Measurements from ENCODE around the gene ATXN2.
A peak's percentile ranks its signal among the peaks of the same experiment; 100 is the strongest.
"Not testable (repeated sequence)": the region's sequence is repeated elsewhere in the genome, so short reads cannot be mapped to it uniquely, and the experiment has no call there.

Gene ATXN2

DNA sequence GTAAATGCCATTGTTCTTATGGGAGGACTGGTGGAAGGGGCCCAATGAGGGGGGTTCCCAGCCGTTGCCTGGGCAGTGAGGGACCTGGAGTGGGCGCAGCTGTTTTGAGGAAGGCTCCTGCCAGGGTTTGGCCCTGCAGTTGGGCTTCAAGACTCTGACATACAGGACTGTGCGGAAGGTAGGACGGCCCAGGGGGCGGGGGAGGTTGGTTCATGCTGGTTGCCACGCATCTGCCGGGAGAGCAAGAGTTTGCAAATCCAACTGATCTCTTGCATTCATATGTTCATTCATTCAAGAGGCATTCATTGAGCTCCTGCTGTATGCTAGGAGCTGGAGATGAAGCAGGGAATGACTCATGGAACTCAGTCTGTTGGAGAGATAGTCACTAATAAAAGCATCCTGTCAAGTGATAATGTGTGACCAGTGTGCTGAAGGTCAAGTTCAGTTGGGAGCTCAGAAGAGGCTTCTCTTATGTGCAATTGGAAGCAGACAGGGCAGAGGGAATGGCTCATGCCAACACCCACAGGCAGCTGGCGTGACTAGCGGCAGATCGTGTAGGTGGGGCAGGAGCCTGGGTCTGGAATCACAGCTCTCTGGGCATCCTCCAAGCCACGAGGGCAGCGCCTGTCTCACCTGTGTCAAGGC lies 185.6 kb downstream of the ATXN2 start:
- no peak for DNase-seq

DNA sequence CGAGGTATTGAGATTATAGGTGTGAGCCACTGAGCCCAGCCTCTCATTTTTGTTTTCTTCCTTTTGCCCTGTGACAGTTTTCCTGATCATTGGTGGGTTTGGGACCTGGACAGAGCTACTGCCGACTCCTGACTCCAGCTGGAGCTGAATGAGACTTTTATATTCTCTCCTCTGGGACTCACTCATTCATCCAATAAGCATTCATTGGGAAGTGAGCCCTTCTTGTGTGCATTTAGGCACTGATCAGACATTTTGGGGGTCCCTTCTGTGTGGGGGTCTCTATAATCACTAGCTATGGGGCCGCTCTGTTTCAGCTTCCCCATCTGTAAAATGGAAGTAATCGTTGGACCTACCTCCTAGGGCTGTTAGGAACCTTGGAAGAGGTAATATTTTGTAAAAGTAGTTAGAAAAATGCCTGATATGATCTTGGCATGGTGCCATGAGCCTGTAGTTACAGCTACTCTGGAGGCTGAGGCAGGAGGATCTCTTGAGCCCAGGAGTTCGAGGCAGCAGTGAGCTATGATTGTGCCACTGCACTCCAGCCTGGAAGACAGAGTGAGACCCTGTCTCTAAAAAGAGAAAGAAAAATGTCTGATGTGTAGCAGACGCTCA lies 186.2 kb downstream of the ATXN2 start:
- DNase-seq: no peak

DNA sequence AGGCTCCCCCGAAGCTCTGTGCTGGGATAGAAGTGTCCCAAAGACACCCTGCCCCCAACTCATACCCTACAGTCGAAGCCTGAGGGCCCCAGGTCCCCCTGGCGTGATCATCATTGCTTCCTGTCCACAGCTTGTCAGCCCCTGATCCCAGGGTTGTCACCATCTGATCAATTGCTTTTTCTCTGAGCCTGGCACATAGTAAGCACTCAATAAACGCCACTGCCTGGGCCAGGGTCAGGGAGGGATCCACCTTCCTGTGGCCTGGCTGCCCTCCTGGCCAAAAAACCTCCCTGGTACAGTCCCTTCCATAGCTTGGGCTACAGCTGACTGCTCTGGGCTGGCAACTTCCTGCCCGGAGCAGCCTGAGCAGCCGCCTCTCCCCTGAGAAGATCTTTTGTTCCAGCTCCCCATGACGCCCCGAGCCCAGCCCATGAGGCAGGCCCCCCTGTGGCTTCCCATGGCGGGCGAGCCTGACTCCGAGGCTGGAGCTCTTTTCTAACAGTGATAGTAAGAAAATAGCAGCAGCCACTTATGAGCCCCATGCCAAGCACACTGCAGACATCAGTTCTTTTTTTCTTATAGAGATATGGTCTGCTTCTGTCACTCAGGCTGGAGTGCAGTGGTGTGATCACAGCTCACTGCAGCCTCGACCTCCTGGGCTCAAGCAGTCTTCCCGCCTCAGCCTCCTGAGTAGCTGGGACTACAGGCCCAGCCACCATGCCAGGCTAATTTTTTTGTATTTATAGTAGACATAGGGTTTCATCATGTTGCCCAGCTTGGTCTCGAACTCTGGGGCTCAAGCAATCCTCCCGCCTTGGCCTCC lies 186.9 kb downstream of the ATXN2 start:
- DNase-seq: no peak

DNA sequence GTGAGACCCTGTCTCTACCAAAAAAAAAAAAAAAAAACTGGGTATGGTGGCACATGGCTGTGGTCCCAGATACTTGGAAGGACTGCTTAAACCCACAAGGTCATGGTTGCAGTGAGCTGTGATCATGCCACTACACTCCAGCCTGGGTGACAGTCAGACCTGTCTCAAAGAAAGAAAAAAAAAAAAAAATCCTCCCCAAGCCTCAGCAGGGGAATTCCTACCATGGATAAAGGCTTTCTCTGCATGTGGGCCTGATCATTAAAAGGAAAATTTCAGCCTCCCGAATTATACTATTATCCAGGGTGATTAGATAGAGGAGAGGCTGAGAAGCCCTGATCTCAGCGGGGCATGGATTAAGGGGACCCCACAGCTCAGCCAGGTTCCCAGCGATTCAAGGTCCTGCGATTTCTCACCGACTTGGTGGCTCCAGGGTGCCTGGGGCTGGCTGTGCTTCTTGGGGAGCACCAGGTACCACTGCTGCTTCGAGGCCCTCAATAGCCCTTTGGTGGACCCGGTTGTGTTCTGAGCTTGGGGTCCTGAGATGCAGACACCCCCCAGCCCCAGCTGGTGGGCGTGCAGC lies 187.8 kb downstream of the ATXN2 start:
- no peak for DNase-seq

DNA sequence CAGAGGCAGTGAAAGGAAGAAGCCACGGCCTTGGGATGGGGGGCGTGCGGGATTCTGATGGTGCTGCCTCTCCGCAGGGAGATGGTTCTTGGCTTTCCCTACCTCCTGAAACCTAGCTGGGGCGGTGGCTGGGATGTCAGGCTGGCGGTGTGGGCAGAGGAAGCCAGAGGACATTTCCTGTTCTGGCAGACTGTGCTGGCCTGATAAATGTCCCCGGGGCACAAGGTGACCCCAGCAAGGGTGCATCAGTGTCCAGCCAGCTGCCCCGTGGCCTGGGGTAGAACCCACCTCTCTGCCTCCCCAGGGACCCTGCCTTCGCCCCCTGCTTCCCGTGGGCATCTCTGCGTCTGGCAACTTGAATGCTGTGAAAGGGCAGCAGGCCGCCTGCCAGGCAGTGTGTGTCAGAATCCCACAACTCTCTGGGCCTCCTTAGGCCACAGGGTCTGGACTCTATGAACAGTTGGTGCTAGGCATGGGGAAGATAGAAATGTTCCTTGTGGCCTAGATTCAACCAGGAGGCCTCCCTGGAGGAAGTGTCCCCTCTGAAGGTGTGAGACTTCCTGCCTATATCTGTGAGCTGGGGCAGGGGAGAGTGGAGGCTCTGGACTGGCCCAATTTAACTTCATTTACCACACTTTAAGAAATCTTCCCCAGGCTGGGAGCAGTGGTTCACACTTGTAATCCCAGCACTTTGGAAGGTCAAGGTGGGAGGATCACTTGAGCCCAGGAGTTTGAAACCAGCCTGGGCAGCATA lies 188.5 kb downstream of the ATXN2 start:
- DNase-seq: no peak

DNA sequence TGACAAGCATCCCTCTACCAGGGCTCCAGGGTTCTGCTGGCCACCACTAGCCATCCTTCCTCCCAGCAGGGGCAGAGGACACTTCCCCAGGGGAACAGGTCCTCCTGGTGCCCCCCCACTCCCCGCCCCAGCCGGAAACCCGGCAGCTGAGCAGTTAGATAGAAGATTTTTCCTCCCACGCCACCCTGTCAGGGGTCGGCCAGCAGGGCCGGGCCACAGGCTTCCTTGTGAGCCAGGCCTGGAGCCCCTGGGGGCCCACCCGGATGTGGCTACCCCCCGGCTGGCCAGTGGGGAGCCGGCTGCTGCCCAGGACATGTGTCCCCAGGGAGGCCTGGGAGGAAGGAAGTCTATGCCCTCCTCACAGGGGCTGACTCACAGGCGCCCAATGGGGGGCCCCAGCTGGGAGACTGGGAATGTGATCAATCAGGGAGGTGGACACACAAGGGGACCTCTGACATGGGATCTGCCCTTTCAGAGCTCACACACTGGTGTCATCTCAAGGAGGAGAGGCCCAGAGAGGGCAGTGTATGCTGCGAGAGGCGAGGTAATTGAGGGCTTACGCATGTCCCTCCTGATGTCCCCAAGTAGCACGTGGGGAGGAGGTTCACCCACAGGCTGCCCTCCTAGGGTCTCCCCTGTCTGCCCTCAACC lies 189.2 kb downstream of the ATXN2 start:
- DNase-seq: peak; percentile 56

DNA sequence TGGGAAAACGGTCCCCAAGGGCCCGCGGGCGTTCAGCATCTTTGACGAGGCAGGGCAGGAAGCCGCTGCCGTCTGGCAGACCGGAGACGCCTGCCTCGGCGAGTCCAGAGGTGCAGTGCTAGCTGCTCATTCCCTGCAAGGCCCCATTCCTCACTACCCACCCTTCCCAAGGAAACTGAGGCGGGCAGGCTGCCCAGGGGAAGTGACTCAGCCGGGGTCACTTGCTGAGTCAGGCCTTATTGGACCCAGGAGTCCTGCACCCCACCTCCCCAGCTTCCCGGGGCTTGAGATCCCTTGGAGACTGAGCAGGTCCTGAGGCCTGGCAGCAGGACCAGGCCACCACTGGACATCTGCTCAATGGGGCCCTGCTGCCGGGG lies 189.7 kb downstream of the ATXN2 start:
- no peak for DNase-seq

DNA sequence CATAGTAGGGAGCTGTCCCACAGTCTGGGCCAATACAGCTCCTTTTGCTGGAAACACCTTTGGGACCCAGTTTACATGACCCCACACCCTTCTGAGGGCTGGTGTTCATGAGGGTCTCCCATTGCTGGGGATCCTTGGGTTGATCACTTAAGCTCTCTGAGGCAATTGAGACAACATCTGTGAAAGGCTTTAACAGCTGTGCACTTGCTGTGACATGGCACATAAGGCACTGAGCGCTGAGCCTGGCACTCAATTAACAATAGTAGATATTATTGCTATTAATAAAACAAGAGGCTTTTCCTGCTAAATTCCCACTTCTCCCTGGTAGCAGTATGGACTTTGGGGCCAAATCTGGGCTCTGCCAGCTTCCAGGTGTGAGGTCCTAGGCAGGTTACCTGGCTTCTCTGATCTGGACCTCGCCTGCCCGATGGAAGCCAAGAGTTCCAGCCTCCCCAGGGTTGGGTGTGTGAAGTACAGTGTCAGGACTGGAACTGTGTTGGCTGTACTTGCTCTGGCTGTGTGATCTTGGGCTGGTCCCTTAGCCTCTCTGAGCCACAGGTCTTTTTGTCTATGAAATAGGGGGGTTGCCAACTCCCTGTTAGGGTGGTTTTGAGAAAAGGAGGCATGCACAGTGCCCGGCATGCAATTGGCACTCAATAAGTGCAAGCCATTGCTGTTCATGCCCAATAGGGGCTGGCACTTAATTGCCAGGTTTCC lies 190.3 kb downstream of the ATXN2 start:
- DNase-seq: no peak

DNA sequence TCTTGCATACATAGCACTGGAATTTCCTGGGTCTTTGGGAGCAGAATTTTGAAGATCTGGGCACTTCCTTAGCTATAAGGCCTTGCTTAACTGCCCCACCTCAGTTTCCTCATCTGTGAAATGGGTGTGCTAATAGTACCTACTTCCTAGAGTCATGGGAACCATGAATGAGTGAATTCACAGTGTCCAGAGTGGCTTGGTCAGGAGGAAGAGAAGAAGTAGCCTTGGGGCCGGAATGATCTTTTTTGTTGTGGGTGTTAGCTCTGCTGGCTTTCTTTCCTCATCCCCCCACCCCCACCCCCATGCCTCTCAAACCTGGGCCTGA lies 191.0 kb downstream of the ATXN2 start:
- no peak for DNase-seq

DNA sequence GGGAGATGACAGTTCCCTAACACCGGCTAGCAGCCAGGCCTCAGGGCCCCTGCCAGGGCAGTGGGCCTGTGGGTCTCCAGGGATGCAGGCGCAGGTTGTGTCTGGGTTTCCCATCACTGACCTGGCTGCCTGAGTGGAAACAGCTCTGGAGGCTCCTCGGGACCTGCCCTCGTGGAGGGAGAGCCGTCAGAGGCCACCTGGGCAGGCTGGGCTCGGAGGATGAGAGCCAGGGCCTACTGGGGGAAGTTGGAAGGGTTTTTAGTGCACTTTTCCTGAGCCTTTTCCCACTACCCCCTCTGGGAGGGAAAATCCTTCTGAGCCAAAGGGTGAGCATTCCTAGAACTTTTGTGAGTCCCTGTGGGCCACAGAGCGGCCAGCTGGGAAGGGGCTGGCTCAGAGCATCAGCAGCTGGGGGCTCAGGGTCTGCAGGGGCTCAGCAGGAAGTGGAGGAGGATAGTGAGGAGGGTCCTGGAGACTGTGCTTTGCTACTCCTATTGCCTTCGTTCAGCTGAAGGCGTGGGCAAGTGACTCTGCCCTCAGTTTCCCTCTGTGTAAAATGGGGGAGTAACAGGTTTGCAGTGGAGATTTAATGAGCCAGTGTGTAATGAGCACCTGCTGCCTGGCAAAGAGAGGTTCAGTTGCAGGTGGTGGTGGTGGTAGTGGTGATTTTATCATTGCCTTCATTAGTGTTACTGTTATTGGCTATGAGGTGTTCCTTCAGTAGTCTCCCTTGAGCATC lies 191.6 kb downstream of the ATXN2 start:
- no peak for DNase-seq

DNA sequence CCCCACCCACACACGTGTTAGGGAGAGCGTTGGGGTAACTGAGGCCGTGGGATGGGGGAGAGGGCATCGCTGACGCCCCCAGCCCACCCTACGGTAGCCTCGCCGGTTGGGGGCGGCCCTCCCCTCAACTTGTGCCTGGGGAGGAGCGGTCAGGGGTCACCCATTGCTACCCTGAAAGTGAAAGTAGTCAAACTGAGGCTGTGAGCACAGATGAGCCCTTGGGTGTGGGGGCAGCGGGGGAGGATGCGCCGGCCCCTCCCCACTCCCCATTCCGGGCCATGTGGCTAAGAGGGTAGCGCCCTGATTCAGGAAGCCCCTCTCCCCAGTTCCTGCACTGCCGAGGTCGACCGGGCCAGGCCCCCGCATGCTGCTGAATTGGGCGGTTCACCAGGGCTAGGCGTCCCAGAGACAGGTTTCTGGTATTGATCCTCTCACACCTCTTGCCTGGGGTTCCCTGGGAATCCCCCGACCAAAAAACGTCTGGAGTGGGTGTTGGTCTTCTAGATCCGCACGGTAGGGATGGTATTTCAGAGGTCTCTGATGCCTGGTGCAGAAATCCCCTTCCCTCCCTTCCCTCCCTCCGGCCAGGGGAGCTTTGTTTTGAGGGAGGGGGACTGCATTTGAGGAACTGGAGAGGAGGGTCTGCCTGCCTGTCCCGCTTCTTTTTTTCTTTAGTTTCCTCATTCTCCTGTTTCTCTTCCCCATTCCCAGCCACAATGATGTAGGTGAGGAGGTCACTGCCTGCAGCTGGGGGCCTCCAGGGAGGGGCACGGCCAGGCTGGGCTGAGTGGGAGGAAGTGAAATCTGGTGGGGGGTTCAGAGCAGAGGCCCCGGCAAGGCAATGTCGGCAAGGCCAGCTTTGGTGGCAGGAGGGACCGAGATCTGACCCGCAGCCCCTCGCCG lies 192.4 kb downstream of the ATXN2 start:
- DNase-seq: peak; percentile 67

DNA sequence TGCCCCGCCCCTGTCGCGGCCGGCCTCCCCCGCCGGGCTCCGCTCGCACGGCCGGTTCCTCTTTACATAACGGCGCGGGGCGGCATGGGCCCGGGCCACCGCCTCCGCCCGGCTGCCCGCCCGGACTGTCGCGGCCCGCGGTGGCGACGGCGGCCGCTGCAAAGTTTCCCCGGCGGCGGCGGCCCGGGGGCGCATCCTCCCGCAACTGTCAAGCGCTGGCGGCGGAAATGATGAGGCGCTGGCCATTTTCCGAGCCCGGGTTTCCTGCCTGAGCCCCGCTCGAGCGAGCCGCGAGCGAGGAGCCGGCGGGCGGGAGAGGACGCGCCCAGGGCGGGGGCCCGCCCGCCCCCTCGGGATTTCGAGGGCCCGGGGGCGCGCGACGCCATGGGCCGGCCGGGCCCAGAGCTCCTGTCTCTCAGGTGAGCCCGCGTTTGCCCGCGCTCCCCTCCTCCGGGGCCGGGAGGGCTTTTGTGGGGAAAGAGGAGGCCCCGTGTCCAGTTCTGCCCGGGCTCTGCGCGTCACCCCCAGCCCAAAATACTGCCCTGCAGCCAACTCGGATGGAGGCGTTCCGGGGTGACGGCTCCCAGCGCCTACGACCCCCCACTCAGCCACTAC lies 193.1 kb downstream of the ATXN2 start, which contains the start of gene SH2B3:
Gene SH2B3, plus strand, starts transcription at position 65 of the 615 bp plus-strand sequence. CDS start 12,223 bp downstream, outside the sequence.
- peak; percentile 82 for DNase-seq

DNA sequence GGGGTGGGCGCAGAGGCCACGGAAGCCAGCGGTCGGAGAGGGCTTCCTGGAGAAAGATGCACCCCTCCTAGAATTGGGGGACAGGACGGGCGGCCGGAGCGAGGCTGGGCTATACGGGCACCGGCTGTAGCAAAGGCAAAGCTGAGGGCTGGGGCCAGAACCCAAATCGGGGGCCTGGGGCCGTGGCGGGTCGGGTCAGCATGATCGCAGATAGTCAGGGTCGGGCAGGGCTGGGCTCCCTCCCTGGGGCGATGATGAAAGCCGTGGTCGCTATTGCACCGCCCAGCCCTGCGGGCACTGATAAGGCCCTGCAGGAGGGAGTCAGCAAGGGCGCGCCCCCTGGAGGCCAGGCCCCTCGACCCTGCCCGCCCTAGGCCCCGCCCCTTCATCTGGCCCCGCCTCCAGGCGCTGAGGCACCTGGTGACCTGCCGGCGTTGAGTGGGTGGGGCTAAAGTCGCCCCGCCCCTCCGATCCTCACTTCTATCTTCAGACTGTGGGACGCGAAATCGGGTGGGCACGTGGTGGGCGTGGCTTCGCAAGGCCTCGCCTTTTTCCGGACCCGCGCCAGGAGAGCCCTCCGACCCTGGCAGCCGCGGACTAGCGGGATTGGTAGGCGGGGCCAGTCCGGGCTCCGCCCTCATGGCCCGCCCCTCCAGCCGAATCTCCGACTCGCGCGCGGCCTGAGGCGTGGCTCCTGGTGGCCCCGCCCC lies 193.8 kb downstream of the ATXN2 start:
- DNase-seq: peak; percentile 99

DNA sequence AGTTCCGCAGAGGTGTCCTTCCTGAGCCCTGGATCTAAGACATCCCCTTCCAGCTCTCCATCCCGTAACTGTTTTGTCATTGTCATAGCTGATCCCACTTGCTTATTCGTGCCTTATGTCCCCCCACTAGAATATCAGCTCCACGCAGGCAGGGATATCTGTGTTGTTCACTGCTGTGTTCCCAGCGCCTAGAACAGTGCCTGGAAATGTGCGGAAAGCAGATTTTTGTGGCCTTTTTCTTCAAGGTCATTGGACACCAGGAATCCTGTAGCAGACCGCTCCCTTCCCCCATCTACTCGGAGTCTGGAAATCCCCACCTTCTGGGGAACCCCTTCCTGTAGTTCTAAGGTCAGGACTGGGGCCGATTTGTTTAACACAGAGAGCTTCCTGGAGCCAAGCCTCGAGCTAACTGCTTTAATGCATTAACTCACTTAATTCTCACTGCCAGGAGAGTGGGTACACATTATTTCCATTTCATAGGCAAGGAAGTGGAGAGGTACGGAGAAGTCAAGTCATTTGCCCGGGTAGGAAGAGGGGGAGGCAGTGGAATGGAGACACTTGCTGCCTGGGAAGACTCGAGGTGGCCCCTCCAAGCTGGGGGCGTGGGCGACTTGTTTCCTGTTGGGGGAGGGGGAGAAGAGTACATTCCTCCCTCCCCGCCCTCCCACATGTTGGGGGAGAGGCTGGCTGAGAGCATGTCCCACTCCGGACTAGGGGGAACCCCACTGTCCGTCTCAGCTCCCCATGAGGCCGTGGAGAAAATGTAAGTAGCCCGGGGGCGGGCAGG lies 194.6 kb downstream of the ATXN2 start:
- DNase-seq: peak; percentile 81

DNA sequence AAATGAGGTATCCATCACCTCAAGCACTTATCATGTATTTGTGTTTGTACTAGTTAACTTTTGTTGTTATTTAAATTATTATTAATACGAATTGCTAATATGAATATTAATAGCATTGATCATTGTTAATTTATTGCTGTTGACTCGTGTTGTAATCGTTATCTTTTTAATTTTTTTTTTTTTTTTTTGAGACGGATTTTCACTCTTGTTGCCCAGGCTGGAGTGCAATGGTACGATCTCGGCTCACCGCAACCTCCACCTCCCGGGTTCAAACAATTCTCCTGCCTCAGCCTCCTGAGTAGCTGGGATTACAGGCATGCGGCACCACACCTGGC lies 196.7 kb downstream of the ATXN2 start:
- DNase-seq: not testable (repeated sequence)
